Spleen (tissue), 11 donors: ENCODE data around the gene PLCH2. TPM values are rescaled to one million over a fixed set of nuclear protein-coding genes. Genes with fewer than 3 reads are reported as not detected.

Source experiments
- DNase-seq: peaks from one replicate; pipeline ENCODE4 v3.0.0-alpha.2; 2020
- H3K27ac ChIP-seq, 8 donors: fragments of 200-600 bp; sonication (generic) in 7 of 8; 1 replicate in 4 of 8; 2 replicates in 4 of 8; pipeline versions ENCODE4 v1.5.0 to v1.8.0; 2016 to 2021; ENCODE audit warnings: inconsistent platforms in 4 of 8, mild to moderate bottlenecking in 4 of 8, moderate library complexity in 1 of 8
- H3K27me3 ChIP-seq, 7 donors: fragments of 200-600 bp; sonication (generic) in 6 of 7; replicated peaks in 1 of 7; 1 replicate in 4 of 7; 2 replicates in 3 of 7; pipeline versions ENCODE4 v1.5.0 to v1.8.0; 2016 to 2021; ENCODE audit warnings: inconsistent platforms in 3 of 7, mild to moderate bottlenecking in 1 of 7
- H3K36me3 ChIP-seq, 6 donors: fragments of 200-600 bp; sonication (generic) in 5 of 6; 1 replicate in 4 of 6; 2 replicates in 2 of 6; pipeline versions ENCODE4 v1.5.0 to v1.8.0; 2016 to 2021; ENCODE audit warnings: inconsistent platforms in 2 of 6
- H3K4me1 ChIP-seq, 6 donors: fragments of 200-600 bp; sonication (generic) in 5 of 6; 1 replicate in 3 of 6; 2 replicates in 3 of 6; pipeline versions ENCODE4 v1.5.0 to v1.8.0; 2016 to 2021; ENCODE audit warnings: inconsistent platforms in 3 of 6
- H3K4me3 ChIP-seq, 8 donors: fragments of 200-600 bp; sonication (generic) in 7 of 8; 1 replicate in 4 of 8; 2 replicates in 4 of 8; pipeline versions ENCODE4 v1.5.0 to v1.8.0; 2016 to 2021; ENCODE audit warnings: inconsistent platforms in 4 of 8, mild to moderate bottlenecking in 4 of 8, moderate library complexity in 2 of 8
- H3K9me3 ChIP-seq, 8 donors: fragments of 200-600 bp; sonication (generic) in 7 of 8; 1 replicate in 4 of 8; 2 replicates in 4 of 8; pipeline versions ENCODE4 v1.5.0 to v1.8.0; 2016 to 2021; ENCODE audit warnings: inconsistent platforms in 4 of 8
- POLR2A ChIP-seq, 3 donors: fragments of 450-650 bp; IDR thresholded peaks; one replicate each; pipeline ENCODE4 v1.5.1; 2017; ENCODE audit warnings: antibody characterized with exemption in 3 of 3, mild to moderate bottlenecking in 1 of 3
- POLR2AphosphoS5 ChIP-seq, 3 donors: sonication (generic); formaldehyde crosslinking; IDR thresholded peaks; one replicate each; pipeline ENCODE4 v1.5.1; 2017; ENCODE audit warnings: antibody characterized with exemption in 3 of 3
- WGBS, 5 donors: extraction: QIAGEN DNeasy Blood & Tissue Kit in 3 of 5; methylation state at CpG; one replicate each; pipeline versions ENCODE4 v1.1.5 to v1.1.7; 2013 to 2018; 5-methylcytosine and 5-hydroxymethylcytosine counted together
- intact Hi-C: fragments of 100-400 bp; cut with DNase I; formaldehyde crosslinking; loops from one replicate; pipeline ENCODE4 v1.15.0; 2023; ENCODE audit warnings: low total_unique reads
- polyA plus RNA-seq, 3 donors: library from polyadenylated mRNA; stranded (reverse); fragments of 200-250 nt; gene quantifications; one replicate each; pipeline ENCODE4 v1.2.1, GENCODE V29; 2013
- total RNA-seq, 7 donors: library from RNA; depleted of rRNA in 3 of 7; stranded (reverse); fragments of >200 nt in 3 of 7; fragmentation: NEBNext Ultra II Directional in 4 of 7; extraction: Animal tissue kit (Norgen Biotek cat#: 25700) in 4 of 7; gene quantifications; one replicate each; pipeline versions ENCODE4 v1.1.0 to v1.2.1, GENCODE V29; 2016 to 2021
- TF ChIP-seq, protein P1 (sequence below), 11 experiments: fragments of 200-600 bp in 7 of 11; fragments of 450-650 bp in 4 of 11; sonication (generic) in 4 of 11; IDR thresholded peaks in 8 of 11; conservative IDR thresholded peaks in 3 of 11; 1 replicate in 7 of 11; 2 replicates in 4 of 11; pipeline versions ENCODE4 v1.4.0 to v1.8.0; 2016 to 2021; ENCODE audit warnings: antibody characterized with exemption in 11 of 11, inconsistent platforms in 4 of 11, mild to moderate bottlenecking in 1 of 11
- donor health status: healthy with polysubstance abuse.
- donor health status: DM: no; HTN: no; CAD: no; lungs with moderate emphysema.
- donor health status: DM: no; HTN: no; CAD: no.
- donor health status: Bipolar disorder and iron deficiency.
- donor health status: healthy.
- donor health status: DM: no; HTN: no; CAD: no.
- donor health status: DM: yes; HTN: yes; CAD: no.

The PLCH2 gene
- total and polyA plus RNA-seq, 10 donors = 2.2 to 21.0 (median 8.9) TPM

DNA sequence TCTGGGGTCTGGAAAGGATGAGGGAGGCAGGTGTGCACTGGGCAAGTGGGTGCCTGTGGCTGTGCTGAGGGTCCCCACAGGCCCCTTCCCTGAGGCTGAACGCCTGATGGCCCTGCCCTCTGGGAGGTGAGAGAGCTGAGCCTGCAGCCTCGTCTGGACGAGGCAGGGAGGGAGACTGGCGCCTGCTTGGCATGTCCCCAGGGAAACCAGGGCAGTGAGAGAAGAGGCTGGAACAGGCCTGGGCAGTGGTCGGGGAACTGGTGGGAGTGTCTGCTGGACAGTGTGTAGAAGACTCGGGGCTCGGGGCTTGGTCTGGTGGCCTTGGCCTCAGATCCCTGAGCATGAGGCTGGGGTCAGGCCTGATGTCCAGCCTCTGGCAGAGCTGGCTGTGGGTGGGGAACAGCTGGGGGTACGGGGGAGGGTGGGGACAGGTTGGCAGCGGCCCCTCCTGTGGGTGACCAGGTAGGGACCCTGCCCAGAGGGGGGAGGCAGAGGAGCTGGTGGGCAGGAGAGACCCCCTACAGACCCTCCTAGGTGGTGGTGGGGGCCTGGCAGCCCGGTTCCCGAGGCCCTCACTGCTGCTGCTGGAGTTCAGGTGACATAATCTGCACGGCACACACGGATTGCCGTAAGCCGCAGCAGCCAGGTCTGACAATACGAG is 30.8 kb upstream of the PLCH2 start:
- intact Hi-C loops = no loop called here
- Histone ChIP-seq H3K36me3 (no peaks in the 10 kb centered on the region), H3K9me3 (no peaks in the 10 kb centered on the region), H3K4me1 (peaks cover 0 to 33% (median 14%) of the 10 kb centered on the region in 6 donors), H3K27ac (no peak overlapping the region), H3K27me3 (peaks cover 0 to 60% (median 39%) of the 10 kb centered on the region in 7 donors), H3K4me3 (no peak overlapping the region)
- no peak for DNase-seq
- TF ChIP-seq, protein P1, sequence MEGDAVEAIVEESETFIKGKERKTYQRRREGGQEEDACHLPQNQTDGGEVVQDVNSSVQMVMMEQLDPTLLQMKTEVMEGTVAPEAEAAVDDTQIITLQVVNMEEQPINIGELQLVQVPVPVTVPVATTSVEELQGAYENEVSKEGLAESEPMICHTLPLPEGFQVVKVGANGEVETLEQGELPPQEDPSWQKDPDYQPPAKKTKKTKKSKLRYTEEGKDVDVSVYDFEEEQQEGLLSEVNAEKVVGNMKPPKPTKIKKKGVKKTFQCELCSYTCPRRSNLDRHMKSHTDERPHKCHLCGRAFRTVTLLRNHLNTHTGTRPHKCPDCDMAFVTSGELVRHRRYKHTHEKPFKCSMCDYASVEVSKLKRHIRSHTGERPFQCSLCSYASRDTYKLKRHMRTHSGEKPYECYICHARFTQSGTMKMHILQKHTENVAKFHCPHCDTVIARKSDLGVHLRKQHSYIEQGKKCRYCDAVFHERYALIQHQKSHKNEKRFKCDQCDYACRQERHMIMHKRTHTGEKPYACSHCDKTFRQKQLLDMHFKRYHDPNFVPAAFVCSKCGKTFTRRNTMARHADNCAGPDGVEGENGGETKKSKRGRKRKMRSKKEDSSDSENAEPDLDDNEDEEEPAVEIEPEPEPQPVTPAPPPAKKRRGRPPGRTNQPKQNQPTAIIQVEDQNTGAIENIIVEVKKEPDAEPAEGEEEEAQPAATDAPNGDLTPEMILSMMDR (IDR thresholded peaks at IDR 0.05 in 8 of 11, conservative IDR thresholded peaks at IDR 0.05 in 3 of 11) = no peak
- TF ChIP-seq POLR2AphosphoS5 (IDR thresholded peaks at IDR 0.05) (no peak), POLR2A (IDR thresholded peaks at IDR 0.05) (no peak)
- 66 to 74% (median 73%) methylated on average over 13 to 16 of the region's 16 CpGs for WGBS, 5 donors

DNA sequence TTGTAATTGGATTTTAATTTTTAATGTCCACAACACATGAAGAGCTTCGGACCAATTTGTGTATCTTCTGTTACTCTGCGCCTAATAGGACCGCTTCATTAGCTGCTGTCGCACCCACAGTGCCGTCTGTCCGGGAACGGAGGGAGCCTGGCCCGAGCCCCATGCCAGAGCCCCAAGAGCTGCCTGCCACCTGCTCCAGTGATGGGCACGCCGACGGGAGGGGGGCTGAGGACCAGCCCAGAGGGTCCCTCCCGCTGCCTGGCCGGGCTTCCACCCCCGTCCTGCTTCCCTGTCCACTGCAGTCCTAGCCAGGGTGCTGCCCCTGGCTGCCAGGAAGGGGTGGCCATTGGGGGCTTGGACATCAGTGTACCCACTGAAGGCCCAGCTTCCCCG is 30.3 kb upstream of the PLCH2 start:
- intact Hi-C loops = no loop called here
- 76 to 90% (median 88%) methylated on average over 8 to 15 of the region's 15 CpGs for WGBS, 5 donors
- H3K4me3 ChIP-seq = no peak overlapping the region

DNA sequence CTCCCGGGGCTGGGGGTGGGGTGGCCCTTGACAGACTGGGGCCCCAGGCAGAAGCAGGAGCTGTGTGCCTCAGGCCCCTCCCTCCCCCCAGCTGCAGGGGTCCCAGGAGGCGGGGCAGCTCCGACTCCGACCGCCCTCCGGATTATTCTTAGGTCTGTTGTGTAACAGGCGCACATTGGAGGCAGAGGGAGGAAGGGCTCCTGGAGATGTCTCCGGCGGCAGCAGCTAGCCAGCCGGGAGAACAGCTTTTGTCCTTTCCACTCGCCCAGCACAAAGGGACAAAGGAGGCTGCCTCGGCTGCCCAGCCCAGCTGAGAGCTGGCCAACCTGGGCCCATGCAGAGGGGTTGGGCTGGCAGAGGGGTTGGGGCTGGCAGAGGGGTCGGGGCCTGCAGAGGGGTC is 29.7 kb upstream of the PLCH2 start:
- H3K27ac ChIP-seq = no peak overlapping the region
- no peak overlapping the region for H3K4me3 ChIP-seq
- intact Hi-C loops = no loop called here
- TF ChIP-seq POLR2AphosphoS5 (IDR thresholded peaks at IDR 0.05) = no peak
- TF ChIP-seq, protein P1 (IDR thresholded peaks at IDR 0.05 in 8 of 11, conservative IDR thresholded peaks at IDR 0.05 in 3 of 11) = no peak
- TF ChIP-seq POLR2A (IDR thresholded peaks at IDR 0.05) = no peak
- 25 to 49% (median 48%) methylated on average over 7 to 13 of the region's 13 CpGs for WGBS, 5 donors
- H3K4me1 ChIP-seq = peaks cover 0 to 33% (median 14%) of the 10 kb centered on the region in 6 donors
- H3K27me3 ChIP-seq = peaks cover 0 to 63% (median 38%) of the 10 kb centered on the region in 7 donors
- H3K36me3 ChIP-seq = no peaks in the 10 kb centered on the region
- no peak for DNase-seq
- H3K9me3 ChIP-seq = no peaks in the 10 kb centered on the region

More for the DNA sequence above, 30.3 kb upstream of the PLCH2 start:
- H3K36me3 ChIP-seq = no peaks in the 10 kb centered on the region
- TF ChIP-seq POLR2AphosphoS5 (IDR thresholded peaks at IDR 0.05) (no peak), POLR2A (IDR thresholded peaks at IDR 0.05) (no peak)
- TF ChIP-seq, protein P1 (IDR thresholded peaks at IDR 0.05 in 8 of 11, conservative IDR thresholded peaks at IDR 0.05 in 3 of 11) = no peak
- no peaks in the 10 kb centered on the region for H3K9me3 ChIP-seq
- H3K4me1 ChIP-seq = peaks cover 0 to 33% (median 14%) of the 10 kb centered on the region in 6 donors
- DNase-seq = no peak
- peaks cover 0 to 60% (median 39%) of the 10 kb centered on the region in 7 donors for H3K27me3 ChIP-seq
- no peak overlapping the region for H3K27ac ChIP-seq

DNA sequence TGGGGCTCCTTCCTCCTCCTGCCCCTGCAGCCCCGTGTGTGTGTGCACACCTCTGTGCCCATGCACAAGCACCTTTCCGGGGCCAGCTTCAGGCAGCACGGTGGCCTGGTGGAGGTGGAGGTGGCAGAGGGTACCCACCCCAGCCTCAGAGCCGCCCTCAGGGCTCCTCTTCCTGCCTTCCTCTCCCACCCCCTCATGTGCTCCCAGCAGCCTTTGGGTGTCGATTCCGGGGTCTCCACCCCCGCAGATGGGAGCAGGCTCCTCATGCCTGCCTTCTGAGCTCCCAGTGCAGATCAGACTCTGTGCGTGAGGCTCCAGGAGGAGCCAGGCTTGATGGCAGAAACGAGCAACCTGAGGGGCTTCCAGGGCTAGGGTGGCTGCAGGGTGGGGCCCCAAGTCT is 29.2 kb upstream of the PLCH2 start:
- H3K9me3 ChIP-seq = no peaks in the 10 kb centered on the region
- TF ChIP-seq, protein P1 (IDR thresholded peaks at IDR 0.05 in 8 of 11, conservative IDR thresholded peaks at IDR 0.05 in 3 of 11) = no peak
- no peak for TF ChIP-seq POLR2A (IDR thresholded peaks at IDR 0.05)
- TF ChIP-seq POLR2AphosphoS5 (IDR thresholded peaks at IDR 0.05) = no peak
- no peak overlapping the region for H3K4me3 ChIP-seq
- DNase-seq = no peak
- H3K27ac ChIP-seq = no peak overlapping the region
- 45 to 68% (median 60%) methylated on average over 8 to 9 of the region's 9 CpGs for WGBS, 5 donors
- intact Hi-C loops = no loop called here
- H3K27me3 ChIP-seq = peaks cover 0 to 63% (median 34%) of the 10 kb centered on the region in 7 donors
- no peaks in the 10 kb centered on the region for H3K36me3 ChIP-seq
- H3K4me1 ChIP-seq = peaks cover 0 to 33% (median 14%) of the 10 kb centered on the region in 6 donors
